Neural progenitor cell (in vitro differentiated cells): Measurements from ENCODE around the gene PRTFDC1. TPM values are rescaled to one million over a fixed set of nuclear protein-coding genes. Genes with fewer than 3 reads are reported as not detected.

ENCODE experiments used
- DNase-seq: peaks from one replicate; pipeline ENCODE4 v3.0.0-alpha.2; 2016; ENCODE audit warnings: low spot score
- H2AFZ ChIP-seq: fragments of 200-600 bp; sonication (generic); replicated peaks from 2 replicates; pipeline ENCODE4 v1.6.1; 2016; ENCODE audit warnings: antibody characterized with exemption
- H3F3A ChIP-seq: fragments of 200-600 bp; sonication (generic); 2 replicates; pipeline ENCODE4 v1.6.1; 2016; ENCODE audit warnings: antibody characterized with exemption, low read depth
- H3K27ac ChIP-seq: fragments of 200-600 bp; sonication (generic); 2 replicates; pipeline ENCODE4 v1.5.1; 2016; ENCODE audit warnings: mild to moderate bottlenecking
- H3K27me3 ChIP-seq: fragments of 200-600 bp; sonication (generic); 2 replicates; pipeline ENCODE4 v1.6.1; 2016; ENCODE audit warnings: mild to moderate bottlenecking, moderate library complexity
- H3K36me3 ChIP-seq: fragments of 200-600 bp; sonication (generic); 2 replicates; pipeline ENCODE4 v1.5.1; 2016
- H3K4me1 ChIP-seq: fragments of 200-600 bp; sonication (generic); 2 replicates; pipeline ENCODE4 v1.6.1; 2016; ENCODE audit warnings: mixed run types
- H3K4me2 ChIP-seq: fragments of 200-600 bp; sonication (generic); 2 replicates; pipeline ENCODE4 v1.6.1; 2016
- H3K4me3 ChIP-seq: fragments of 200-600 bp; sonication (generic); 2 replicates; pipeline ENCODE4 v1.5.1; 2016
- H3K79me2 ChIP-seq: fragments of 200-600 bp; sonication (generic); 2 replicates; pipeline ENCODE4 v1.6.1; 2016; ENCODE audit warnings: low read depth
- H3K9ac ChIP-seq: fragments of 200-600 bp; sonication (generic); 2 replicates; pipeline ENCODE4 v1.6.1; 2016
- H3K9me3 ChIP-seq: fragments of 200-600 bp; sonication (generic); 2 replicates; pipeline ENCODE4 v1.5.1; 2016; ENCODE audit warnings: low read depth
- H4K20me1 ChIP-seq: fragments of 200-600 bp; sonication (generic); 2 replicates; pipeline ENCODE4 v1.6.1; 2016; ENCODE audit warnings: low read depth
- H3K27ac Mint-ChIP-seq: 3 replicates; pipeline ENCODE4 v1.8.0; 2021; ENCODE audit warnings: mixed read lengths
- H3K27me3 Mint-ChIP-seq: 2 replicates; pipeline ENCODE4 v1.8.0; 2022; ENCODE audit warnings: low read depth, mild to moderate bottlenecking, inconsistent platforms, moderate library complexity, mixed read lengths; ENCODE audit not compliant: insufficient read depth
- H3K36me3 Mint-ChIP-seq: 3 replicates; pipeline ENCODE4 v1.8.0; 2021; ENCODE audit warnings: mixed read lengths
- H3K4me1 Mint-ChIP-seq: 3 replicates; pipeline ENCODE4 v1.8.0; 2021; ENCODE audit warnings: mixed read lengths
- H3K4me3 Mint-ChIP-seq: 3 replicates; pipeline ENCODE4 v1.8.0; 2021; ENCODE audit warnings: mild to moderate bottlenecking, moderate library complexity, mixed read lengths
- H3K9me3 Mint-ChIP-seq: 3 replicates; pipeline ENCODE4 v1.8.0; 2020; ENCODE audit warnings: mixed read lengths
- EZH2 ChIP-seq: fragments of 200-600 bp; sonication (generic); IDR thresholded peaks from 2 replicates; pipeline ENCODE4 v1.6.1; 2017; ENCODE audit warnings: antibody characterized with exemption, mild to moderate bottlenecking, moderate library complexity
- EZH2phosphoT487 ChIP-seq: fragments of 200-600 bp; sonication (generic); IDR thresholded peaks from 2 replicates; pipeline ENCODE4 v1.6.1; 2017; ENCODE audit warnings: antibody characterized with exemption
- total RNA-seq: library from RNA; depleted of rRNA; stranded (reverse); fragments of >200 nt; gene quantifications from 2 replicates; pipeline ENCODE4 v1.2.3, GENCODE V29; 2015; ENCODE audit warnings: low replicate concordance
- TF ChIP-seq, protein P1 (sequence below): fragments of 200-600 bp; sonication (generic); IDR thresholded peaks from 2 replicates; pipeline ENCODE4 v1.5.1; 2017; ENCODE audit warnings: antibody characterized with exemption, mild to moderate bottlenecking

Gene PRTFDC1
- total RNA-seq, 1 donor from 2014 or later = 37.7 TPM

DNA sequence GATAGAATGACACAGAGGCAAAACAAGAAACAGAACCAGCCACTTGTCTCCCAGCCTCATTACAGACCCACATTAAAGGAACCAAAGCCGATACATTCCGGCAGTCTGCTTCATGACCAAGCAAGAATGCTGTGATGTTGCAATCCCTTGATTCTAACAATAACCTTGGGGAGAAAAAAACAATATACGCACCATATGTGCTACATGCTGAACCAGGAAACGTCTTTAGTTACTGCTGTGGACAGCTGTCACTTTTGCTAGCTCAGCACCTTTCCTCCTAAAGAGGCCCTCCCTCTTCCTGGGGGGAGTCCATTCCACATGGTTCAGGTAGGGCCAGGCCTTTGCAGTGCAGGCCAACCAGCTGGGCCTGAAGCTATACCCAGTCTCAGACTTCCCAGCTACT, 79.1 kb downstream of the PRTFDC1 start:
- no peak overlapping the region for H3K27ac ChIP-seq
- H3K9me3 ChIP-seq = no peaks in the 10 kb centered on the region

DNA sequence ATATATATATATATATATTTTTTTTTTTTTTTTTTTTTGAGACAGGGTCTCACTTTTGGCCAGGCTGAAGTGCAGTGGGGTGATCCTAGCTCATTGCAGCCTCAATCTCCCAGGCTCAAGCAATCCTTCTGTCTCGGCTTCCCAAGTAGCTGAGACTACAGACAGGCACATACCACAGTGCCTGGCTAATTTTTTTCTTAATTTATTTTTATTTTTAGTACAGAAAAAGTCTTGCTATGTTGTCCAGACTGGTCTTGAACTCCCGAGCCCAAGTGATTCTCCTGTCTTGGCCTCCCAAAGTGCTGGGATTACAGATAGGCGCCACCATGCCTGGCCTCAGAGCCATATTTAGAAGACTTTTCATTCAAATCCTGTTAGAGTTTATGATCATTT, 79.6 kb downstream of the PRTFDC1 start:
- Mint-ChIP-seq H3K4me1 (peaks cover 31% of the 10 kb centered on the region), H3K9me3 (peaks cover 2% of the 10 kb centered on the region), H3K4me3 (no peak overlapping the region), H3K27me3 (peaks cover 3% of the 10 kb centered on the region), H3K36me3 (peaks cover 2% of the 10 kb centered on the region), H3K27ac (peak overlapping the region; percentile 95)
- Histone ChIP-seq H3K4me3 (no peak overlapping the region), H3K4me1 (peaks cover 13% of the 10 kb centered on the region), H3K27me3 (no peaks in the 10 kb centered on the region), H3K9ac (no peak overlapping the region), H4K20me1 (no peaks in the 10 kb centered on the region), H3K36me3 (no peaks in the 10 kb centered on the region), H3K79me2 (no peaks in the 10 kb centered on the region), H3K9me3 (no peaks in the 10 kb centered on the region), H3K27ac (no peak overlapping the region), H3F3A (no peaks in the 10 kb centered on the region), H2AFZ (no peak overlapping the region), H3K4me2 (no peak overlapping the region)
- TF ChIP-seq EZH2phosphoT487 (no peak), EZH2 (no peak)
- TF ChIP-seq, protein P1, sequence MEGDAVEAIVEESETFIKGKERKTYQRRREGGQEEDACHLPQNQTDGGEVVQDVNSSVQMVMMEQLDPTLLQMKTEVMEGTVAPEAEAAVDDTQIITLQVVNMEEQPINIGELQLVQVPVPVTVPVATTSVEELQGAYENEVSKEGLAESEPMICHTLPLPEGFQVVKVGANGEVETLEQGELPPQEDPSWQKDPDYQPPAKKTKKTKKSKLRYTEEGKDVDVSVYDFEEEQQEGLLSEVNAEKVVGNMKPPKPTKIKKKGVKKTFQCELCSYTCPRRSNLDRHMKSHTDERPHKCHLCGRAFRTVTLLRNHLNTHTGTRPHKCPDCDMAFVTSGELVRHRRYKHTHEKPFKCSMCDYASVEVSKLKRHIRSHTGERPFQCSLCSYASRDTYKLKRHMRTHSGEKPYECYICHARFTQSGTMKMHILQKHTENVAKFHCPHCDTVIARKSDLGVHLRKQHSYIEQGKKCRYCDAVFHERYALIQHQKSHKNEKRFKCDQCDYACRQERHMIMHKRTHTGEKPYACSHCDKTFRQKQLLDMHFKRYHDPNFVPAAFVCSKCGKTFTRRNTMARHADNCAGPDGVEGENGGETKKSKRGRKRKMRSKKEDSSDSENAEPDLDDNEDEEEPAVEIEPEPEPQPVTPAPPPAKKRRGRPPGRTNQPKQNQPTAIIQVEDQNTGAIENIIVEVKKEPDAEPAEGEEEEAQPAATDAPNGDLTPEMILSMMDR = no peak
- no peak for DNase-seq

More for the DNA sequence above, 79.1 kb downstream of the PRTFDC1 start:
- TF ChIP-seq EZH2phosphoT487 (no peak), EZH2 (no peak)
- TF ChIP-seq, protein P1 = no peak
- no peaks in the 10 kb centered on the region for H4K20me1 ChIP-seq
- H3K36me3 Mint-ChIP-seq = peaks cover 2% of the 10 kb centered on the region
- H3K36me3 ChIP-seq = no peaks in the 10 kb centered on the region
- DNase-seq = no peak
- no peak overlapping the region for H3K9ac ChIP-seq
- H3K4me2 ChIP-seq = no peak overlapping the region
- H3K9me3 Mint-ChIP-seq = peaks cover 3% of the 10 kb centered on the region
- no peaks in the 10 kb centered on the region for H3K27me3 ChIP-seq
- no peak overlapping the region for H3K4me3 Mint-ChIP-seq
- no peak overlapping the region for H2AFZ ChIP-seq
- peaks cover 5% of the 10 kb centered on the region for H3F3A ChIP-seq
- peaks cover 3% of the 10 kb centered on the region for H3K27me3 Mint-ChIP-seq
- peaks cover 33% of the 10 kb centered on the region for H3K4me1 Mint-ChIP-seq
- H3K27ac Mint-ChIP-seq = peak overlapping the region; percentile 95
- peaks cover 15% of the 10 kb centered on the region for H3K4me1 ChIP-seq
- H3K79me2 ChIP-seq = no peaks in the 10 kb centered on the region
- no peak overlapping the region for H3K4me3 ChIP-seq

DNA sequence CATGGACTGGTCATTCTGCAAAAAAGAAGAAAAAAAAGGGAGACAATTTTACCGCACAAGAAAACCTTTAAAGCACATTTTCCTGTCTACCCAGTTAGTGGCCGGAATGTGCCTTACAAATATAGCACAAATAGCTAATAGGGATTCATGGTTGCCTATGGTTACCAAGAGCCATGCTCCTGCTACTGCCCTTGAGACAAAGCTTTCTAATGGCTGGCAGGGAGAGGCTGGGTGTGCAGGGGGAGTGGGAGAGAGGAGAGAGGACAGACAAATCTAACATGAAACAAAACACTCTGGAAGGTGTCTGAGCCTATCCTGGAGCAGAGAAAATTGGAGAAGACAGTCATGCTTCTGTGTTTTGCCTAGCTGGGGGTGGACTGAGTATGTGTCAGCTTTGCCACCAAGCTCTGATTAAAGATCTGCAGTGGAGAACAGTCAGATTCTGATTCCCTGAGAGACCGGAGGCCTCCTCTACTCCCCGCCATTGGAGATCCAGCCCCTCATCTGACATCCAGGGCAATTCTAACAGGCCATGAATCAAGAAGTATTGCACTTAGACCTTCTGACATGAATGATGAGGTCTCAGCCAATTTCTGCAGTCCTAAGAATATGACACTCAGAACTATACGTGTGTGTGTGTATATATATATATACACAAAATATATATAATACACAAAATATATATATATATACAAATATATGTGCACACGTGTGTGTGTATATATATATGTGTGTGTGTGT, 80.2 kb downstream of the PRTFDC1 start:
- peak overlapping the region; percentile 97 for H3K27ac Mint-ChIP-seq
- Histone ChIP-seq H3K4me2 (no peak overlapping the region), H2AFZ (peak overlapping the region; percentile 12), H3K9me3 (no peaks in the 10 kb centered on the region), H3K27ac (no peak overlapping the region), H3K4me1 (peaks cover 13% of the 10 kb centered on the region), H3K79me2 (no peaks in the 10 kb centered on the region), H3K9ac (no peak overlapping the region), H3K4me3 (no peak overlapping the region), H3F3A (no peaks in the 10 kb centered on the region), H3K36me3 (no peaks in the 10 kb centered on the region), H3K27me3 (no peaks in the 10 kb centered on the region), H4K20me1 (no peaks in the 10 kb centered on the region)
- H3K9me3 Mint-ChIP-seq = peaks cover 2% of the 10 kb centered on the region
- H3K4me1 Mint-ChIP-seq = peaks cover 34% of the 10 kb centered on the region
- peak overlapping the region; percentile 80 for H3K4me3 Mint-ChIP-seq
- TF ChIP-seq EZH2 (no peak), EZH2phosphoT487 (no peak)
- TF ChIP-seq, protein P1 = no peak
- H3K27me3 Mint-ChIP-seq = peaks cover 3% of the 10 kb centered on the region
- H3K36me3 Mint-ChIP-seq = peaks cover 2% of the 10 kb centered on the region
- peak; percentile 24 for DNase-seq
